Adrenal gland (tissue), 5 donors: ENCODE data around the gene HDGFL3.

Experiments used
- POLR2A ChIP-seq, 2 donors: fragments of 450-650 bp; IDR thresholded peaks; one replicate each; pipeline ENCODE4 v1.6.1; 2017; ENCODE audit warnings: antibody characterized with exemption in 2 of 2, mild to moderate bottlenecking in 2 of 2, moderate library complexity in 1 of 2
- TF ChIP-seq, protein P1 (sequence below), 6 experiments: fragments of 450-650 bp in 4 of 6; fragments of 200-600 bp in 2 of 6; sonication (generic) in 1 of 6; IDR thresholded peaks; 1 replicate in 5 of 6; 2 replicates in 1 of 6; pipeline versions ENCODE4 v1.5.1 to v1.8.0; 2016 to 2021; ENCODE audit warnings: antibody characterized with exemption in 6 of 6, mild to moderate bottlenecking in 2 of 6, moderate library complexity in 1 of 6
- donor health status: DM: no; HTN: no; CAD: no.

DNA sequence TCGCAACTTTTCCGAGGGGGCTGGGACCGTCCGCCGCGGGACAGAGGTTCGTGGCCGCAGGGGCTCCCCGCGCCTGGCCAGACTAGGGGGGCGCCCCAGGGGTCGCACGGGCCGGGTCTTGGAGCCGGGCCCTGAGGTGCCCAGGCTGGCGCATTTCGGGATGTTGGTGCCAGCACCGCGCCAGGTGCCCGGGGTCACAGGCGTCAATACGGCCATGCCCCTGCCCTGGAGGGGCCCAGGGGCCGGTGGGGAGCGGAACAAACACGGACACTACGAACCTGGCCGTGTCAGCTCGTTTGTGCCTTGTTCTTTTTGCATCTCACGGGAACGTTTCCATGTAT lies 99.8 kb downstream of the HDGFL3 start:
- no peak for TF ChIP-seq POLR2A (IDR thresholded peaks at IDR 0.05)
- TF ChIP-seq, protein P1, sequence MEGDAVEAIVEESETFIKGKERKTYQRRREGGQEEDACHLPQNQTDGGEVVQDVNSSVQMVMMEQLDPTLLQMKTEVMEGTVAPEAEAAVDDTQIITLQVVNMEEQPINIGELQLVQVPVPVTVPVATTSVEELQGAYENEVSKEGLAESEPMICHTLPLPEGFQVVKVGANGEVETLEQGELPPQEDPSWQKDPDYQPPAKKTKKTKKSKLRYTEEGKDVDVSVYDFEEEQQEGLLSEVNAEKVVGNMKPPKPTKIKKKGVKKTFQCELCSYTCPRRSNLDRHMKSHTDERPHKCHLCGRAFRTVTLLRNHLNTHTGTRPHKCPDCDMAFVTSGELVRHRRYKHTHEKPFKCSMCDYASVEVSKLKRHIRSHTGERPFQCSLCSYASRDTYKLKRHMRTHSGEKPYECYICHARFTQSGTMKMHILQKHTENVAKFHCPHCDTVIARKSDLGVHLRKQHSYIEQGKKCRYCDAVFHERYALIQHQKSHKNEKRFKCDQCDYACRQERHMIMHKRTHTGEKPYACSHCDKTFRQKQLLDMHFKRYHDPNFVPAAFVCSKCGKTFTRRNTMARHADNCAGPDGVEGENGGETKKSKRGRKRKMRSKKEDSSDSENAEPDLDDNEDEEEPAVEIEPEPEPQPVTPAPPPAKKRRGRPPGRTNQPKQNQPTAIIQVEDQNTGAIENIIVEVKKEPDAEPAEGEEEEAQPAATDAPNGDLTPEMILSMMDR (IDR thresholded peaks at IDR 0.05) = no peak
